G401.6 (cell line): ENCODE measurements around the gene FLT4.
A peak's percentile ranks its signal among the peaks of the same experiment; 100 is the strongest.

Source experiments
- FAIRE-seq: peaks from 2 replicates; lab custom pipeline; 2012; peaks lifted over from hg19 to GRCh38; lab: Jason Lieb, UNC

The FLT4 gene

GRCh38 chr5:180590543-180591310, 58.7 kb downstream of the FLT4 start:
- FAIRE-seq = no peak

GRCh38 chr5:180589771-180590542, 59.4 kb downstream of the FLT4 start:
- no peak for FAIRE-seq

GRCh38 chr5:180586870-180587269, 62.5 kb downstream of the FLT4 start:
- FAIRE-seq = no peak

- no peak for FAIRE-seq
These were observed 63.2 kb downstream of the FLT4 start for GRCh38 chr5:180586204-180586603.

DNA sequence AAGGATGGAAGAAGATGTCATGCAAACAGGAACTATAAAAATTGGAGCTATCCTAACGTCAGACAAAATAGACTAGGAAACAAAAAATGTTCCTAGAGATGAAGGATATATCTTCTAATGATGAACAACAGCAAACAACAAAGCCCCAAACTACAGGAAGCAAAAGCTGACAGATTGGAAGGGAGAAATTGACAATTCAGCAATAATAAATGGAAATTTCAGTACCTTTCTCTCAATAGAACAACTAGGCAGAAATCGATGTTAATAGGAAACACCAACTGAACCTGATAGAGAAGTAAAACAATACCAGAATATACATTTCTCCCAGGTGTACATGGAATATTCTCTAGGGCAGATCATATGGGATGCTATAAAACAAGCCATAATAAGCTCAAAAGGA, 65.7 kb downstream of the FLT4 start:
- peak; percentile 3 for FAIRE-seq

DNA sequence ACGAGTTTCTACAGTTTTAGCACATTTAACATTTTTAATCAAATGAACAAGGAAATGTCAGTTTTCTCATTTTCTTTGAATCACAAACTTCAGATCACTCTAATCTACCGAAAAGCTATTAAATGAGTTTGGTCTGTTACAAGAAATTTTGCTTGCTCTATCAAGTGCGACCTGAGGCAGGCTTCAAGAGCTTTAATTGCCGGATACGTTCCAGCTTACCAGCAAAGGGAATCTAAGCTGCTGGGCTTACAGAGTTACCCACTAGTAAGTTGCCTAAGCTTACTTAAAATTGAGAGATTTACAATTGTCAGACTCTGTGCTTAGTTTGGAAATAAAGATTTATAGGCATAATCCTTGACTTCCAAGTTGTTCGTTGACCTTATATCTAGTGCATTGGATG, 68.7 kb downstream of the FLT4 start:
- no peak for FAIRE-seq

DNA sequence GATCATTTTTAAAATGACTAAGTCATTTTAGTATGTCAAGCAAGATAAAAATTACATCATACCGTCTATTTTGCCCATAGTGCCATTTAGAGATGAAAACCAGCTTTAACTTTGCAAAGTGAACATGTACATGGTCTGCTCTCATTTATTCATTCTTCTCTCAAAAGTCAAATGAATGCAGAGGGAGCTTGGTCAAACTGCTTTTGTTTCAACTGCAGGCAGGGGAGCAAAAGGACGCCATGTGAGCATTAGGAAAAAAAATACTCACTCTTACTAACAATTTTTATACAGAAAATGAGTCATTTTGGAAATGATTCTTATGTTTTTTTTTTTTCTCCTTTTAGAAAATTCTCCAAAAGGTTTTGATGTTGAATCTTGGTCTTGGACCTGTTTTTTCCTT, 73.8 kb downstream of the FLT4 start:
- FAIRE-seq = no peak

- FAIRE-seq = no peak
These were observed 80.5 kb downstream of the FLT4 start for GRCh38 chr5:180568914-180569313.

GRCh38 chr5:180563994-180564393, 85.4 kb downstream of the FLT4 start:
- peak; percentile 15 for FAIRE-seq

- FAIRE-seq = no peak
These were observed 91.2 kb downstream of the FLT4 start for GRCh38 chr5:180558232-180558631.

GRCh38 chr5:180557217-180557809, 92.1 kb downstream of the FLT4 start:
- no peak for FAIRE-seq

DNA sequence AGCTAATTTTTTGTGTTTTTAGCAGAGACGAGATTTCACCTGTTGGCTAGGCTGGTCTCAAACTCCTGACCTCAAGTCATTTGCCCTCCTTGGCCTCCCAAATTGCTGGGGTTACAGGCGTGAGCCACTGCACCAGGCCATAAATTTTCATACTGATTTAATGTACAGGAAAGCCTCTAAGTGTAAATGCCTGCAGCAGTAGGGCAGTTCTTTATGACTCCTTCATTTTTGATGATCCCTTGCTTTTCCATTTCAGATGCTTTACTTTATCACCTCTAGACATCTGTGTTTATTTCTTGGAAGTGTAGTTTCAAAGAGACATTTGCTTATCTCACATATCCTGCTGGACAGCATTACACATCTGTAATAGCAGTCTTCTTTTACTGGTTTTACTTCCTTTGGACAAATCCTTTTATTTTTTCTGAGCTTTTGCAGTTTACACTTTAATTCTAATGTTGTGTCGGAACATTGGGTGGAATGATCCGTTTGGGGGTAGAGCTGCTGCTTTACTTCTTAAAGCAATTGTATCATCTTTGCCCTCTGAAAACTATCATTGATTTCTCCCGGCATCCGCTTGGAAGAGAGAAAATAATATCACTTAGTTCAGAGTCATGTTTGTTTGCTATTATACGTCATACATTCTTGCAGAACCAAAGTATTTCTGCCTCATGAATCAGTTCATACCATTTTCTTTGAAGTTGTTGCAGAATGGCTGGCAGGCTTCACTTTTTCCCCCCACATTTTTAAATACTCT, 94.1 kb downstream of the FLT4 start:
- no peak for FAIRE-seq

- FAIRE-seq = no peak
These were observed 95.9 kb downstream of the FLT4 start for GRCh38 chr5:180553530-180553929.
